GM12874 (cell line): Measurements from ENCODE around the gene SHISAL2A.

Source experiments
- TF ChIP-seq, protein P1 (sequence below): IDR thresholded peaks from 2 replicates; pipeline ENCODE4 v1.5.1; 2011; ENCODE audit warnings: low read depth, mild to moderate bottlenecking, control low read depth, low read length, moderate library complexity; ENCODE audit not compliant: insufficient read depth

The SHISAL2A gene

DNA sequence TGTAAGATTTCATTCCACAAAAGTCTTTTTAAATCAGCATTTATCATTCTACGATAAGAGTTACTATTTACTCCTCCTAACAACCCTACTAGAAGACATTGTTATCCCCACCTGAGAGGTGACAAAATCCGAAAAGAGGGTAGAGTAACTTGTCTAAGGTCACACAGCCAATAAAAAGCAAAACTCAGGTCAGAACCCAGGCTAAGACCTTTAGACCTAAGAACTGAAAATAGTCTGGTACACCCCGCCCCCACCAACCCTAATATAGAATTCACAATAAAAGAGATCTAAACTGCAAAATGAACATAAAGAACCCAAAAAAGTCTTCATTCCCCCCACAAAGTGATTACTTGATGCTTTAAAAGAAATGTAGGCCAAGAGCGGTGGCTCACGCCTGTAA, 46.5 kb downstream of the SHISAL2A start:
- TF ChIP-seq, protein P1, sequence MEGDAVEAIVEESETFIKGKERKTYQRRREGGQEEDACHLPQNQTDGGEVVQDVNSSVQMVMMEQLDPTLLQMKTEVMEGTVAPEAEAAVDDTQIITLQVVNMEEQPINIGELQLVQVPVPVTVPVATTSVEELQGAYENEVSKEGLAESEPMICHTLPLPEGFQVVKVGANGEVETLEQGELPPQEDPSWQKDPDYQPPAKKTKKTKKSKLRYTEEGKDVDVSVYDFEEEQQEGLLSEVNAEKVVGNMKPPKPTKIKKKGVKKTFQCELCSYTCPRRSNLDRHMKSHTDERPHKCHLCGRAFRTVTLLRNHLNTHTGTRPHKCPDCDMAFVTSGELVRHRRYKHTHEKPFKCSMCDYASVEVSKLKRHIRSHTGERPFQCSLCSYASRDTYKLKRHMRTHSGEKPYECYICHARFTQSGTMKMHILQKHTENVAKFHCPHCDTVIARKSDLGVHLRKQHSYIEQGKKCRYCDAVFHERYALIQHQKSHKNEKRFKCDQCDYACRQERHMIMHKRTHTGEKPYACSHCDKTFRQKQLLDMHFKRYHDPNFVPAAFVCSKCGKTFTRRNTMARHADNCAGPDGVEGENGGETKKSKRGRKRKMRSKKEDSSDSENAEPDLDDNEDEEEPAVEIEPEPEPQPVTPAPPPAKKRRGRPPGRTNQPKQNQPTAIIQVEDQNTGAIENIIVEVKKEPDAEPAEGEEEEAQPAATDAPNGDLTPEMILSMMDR = no peak

DNA sequence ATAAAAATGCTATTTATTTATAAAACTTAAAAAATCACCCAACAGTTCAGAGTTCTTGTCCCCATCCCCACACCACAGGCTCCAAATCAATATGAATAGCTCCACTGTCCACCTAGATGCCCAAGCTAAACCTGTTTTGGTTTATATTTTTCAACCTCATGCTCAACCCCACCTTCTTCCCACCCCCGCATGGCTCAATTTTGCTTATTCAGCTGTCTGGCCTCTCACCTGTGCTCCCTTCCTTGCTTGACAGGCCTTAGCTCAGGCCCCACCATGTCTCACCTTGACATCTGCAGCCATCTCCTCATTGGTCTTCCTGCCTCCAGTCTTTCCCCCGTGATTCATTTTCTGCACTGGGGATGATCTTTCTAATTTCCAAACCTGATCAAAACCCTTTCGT, 47.4 kb downstream of the SHISAL2A start:
- TF ChIP-seq, protein P1 = no peak

DNA sequence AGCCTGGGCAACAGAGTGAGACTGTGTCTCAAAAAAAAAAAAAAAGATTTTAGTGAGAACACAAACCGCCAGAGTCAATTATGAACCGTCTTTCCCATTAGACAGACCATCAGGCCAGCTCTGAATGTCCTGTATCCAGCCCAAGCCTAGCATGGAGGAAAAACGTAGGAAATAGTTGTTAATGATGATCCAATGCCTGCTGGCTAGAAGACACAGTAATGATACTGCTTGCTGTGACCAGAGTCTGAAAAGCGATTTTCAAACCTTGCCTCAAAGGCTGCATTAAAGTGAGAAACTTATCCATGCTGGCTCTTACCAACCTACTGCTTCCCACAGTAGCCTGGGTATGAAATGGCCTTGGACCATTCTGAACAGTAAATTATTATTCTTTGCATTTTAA, 48.2 kb downstream of the SHISAL2A start:
- TF ChIP-seq, protein P1 = no peak

DNA sequence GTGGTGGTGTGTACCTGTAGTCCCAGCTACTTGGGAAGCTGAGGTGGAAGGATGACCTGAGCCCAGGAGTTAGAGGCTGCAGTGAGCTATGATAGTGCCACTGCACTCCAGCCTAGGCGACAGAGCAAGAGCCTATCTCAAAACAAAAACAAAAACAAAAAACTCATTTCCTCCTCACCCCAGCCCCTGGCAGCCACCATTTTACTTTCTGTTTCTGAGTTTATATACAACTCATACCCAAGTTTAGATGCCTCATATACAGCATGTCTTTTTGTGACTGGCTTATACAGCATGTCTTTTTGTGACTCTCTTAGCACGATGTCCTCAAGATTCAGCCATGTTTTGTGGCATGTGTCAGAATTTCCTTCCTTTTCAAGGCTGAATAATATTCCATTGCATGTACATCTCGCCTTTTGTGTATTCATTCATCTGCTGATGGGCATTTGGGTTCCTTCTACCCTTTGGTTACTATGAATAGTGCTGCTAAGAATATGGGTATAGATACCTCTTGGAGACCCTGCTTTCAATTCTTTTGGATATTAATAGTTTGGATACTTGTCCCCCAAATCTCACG, 50.5 kb downstream of the SHISAL2A start:
- TF ChIP-seq, protein P1 = no peak

DNA sequence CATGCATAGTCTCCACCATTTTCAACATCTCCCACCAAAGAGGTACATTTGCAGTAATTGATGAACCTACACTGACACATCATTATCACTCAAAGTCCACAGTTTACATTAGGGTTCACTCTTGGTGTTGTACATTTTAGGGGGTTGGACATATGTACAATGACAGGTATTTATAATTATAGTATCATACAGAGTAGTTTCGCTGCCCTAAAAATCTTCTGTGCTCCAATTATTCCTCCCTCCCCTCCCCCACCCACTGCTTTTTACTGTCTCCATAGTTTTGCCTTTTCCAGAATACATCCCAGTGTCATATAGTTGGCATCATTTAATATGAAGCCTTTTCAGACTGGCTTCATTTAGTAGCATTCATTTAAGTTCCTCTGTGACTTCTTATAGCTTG, 51.6 kb downstream of the SHISAL2A start:
- TF ChIP-seq, protein P1 = no peak

DNA sequence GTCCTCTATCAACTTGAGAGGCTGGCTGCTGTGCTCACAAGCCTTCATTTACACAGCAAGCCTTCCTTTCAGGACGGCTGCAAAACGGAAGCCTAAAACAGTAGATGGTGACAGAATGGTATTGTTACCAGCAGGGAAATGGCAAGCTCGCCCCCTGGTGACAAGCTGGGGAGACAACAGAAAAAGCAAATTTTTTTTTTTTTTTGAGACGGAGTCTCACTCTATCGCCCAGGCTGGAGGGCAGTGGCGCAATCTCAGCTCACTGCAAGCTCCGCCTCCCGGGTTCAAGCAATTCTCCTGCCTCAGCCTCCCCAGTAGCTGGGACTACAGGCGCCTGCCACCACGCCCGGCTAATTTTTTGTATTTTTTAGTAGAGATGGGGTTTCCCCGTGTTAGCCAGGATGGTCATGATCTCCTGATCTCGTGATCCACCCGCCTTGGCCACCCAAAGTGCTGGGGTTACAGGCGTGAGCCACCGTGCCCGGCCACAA, 53.3 kb downstream of the SHISAL2A start:
- TF ChIP-seq, protein P1 = peak; percentile 67

DNA sequence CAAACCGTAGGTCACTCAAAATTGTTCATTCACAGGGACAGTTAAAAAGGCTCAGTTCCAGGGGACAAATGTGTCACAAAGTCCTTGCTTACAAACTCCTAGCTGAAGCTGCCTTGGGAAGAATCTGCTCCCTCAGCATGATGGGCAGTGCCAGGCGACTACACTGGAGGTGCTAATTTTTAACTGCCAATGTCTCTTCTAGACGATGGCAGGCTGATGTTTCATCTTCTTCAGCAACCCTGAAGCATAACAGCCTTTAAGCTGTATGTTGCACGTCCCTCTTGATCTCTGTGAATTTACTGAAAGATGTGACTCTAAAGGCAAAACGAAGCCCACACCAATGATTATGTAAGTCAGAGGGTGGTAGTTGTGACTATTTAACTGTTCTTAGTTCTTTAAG, 53.9 kb downstream of the SHISAL2A start:
- TF ChIP-seq, protein P1 = no peak

DNA sequence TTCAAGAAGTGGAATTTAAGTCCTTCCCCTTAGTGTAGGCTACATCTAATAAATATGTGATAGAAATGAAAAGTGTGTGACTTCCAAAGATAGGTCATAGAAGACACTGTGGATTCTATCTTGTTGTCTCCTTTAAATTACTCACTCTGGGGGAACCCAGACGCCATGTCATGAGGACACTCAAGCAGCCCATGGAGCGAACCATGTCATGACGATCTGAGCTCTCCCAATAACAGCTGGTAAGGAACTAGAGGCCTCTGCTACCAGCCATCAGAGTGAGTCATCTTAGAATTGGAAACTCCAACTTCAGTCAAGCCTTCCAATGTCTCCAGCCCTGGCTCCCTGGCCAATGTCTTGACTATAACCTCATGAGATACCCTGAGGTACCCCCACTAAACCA, 58.9 kb downstream of the SHISAL2A start:
- TF ChIP-seq, protein P1 = no peak
